Fibroblast of pulmonary artery (primary cell): Measurements from ENCODE around the gene RIMBP2.

ENCODE experiments used
- DNase-seq: peaks from one replicate; pipeline ENCODE4 v3.0.0-alpha.2; 2010; ENCODE audit warnings: low read depth
- H3K4me3 ChIP-seq: replicated peaks from 2 replicates; pipeline ENCODE4 v1.5.1; 2011; ENCODE audit warnings: low read depth, mild to moderate bottlenecking, control low read depth, low read length, moderate library complexity
- TF ChIP-seq, protein P1 (sequence below): IDR thresholded peaks from 2 replicates; pipeline ENCODE4 v1.5.1; 2011; ENCODE audit warnings: mild to moderate bottlenecking, control low read depth, low read length, inconsistent platforms; ENCODE audit errors: missing control alignments

The RIMBP2 gene

DNA sequence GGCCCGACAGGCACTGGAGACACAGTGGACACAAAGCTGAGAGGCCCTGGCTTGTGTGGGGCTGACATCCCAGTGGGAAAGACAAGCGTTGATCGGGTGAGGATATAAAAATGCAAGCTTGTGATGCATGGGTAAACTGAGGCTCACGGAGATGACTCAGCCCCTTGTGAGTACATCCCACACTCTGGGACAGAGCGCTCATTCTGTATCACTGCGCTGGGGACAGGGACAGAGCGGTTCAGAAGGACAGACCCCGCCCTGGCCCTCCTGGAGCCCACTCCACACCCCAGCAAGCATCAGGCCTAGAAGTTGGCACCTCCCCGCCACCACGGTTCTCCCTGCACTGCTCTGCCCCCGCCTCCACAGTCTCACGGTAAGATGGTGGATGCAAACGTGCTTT is 222.1 kb downstream of the RIMBP2 start:
- TF ChIP-seq, protein P1, sequence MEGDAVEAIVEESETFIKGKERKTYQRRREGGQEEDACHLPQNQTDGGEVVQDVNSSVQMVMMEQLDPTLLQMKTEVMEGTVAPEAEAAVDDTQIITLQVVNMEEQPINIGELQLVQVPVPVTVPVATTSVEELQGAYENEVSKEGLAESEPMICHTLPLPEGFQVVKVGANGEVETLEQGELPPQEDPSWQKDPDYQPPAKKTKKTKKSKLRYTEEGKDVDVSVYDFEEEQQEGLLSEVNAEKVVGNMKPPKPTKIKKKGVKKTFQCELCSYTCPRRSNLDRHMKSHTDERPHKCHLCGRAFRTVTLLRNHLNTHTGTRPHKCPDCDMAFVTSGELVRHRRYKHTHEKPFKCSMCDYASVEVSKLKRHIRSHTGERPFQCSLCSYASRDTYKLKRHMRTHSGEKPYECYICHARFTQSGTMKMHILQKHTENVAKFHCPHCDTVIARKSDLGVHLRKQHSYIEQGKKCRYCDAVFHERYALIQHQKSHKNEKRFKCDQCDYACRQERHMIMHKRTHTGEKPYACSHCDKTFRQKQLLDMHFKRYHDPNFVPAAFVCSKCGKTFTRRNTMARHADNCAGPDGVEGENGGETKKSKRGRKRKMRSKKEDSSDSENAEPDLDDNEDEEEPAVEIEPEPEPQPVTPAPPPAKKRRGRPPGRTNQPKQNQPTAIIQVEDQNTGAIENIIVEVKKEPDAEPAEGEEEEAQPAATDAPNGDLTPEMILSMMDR: no peak
- H3K4me3 ChIP-seq: no peak overlapping the region
- DNase-seq: no peak

DNA sequence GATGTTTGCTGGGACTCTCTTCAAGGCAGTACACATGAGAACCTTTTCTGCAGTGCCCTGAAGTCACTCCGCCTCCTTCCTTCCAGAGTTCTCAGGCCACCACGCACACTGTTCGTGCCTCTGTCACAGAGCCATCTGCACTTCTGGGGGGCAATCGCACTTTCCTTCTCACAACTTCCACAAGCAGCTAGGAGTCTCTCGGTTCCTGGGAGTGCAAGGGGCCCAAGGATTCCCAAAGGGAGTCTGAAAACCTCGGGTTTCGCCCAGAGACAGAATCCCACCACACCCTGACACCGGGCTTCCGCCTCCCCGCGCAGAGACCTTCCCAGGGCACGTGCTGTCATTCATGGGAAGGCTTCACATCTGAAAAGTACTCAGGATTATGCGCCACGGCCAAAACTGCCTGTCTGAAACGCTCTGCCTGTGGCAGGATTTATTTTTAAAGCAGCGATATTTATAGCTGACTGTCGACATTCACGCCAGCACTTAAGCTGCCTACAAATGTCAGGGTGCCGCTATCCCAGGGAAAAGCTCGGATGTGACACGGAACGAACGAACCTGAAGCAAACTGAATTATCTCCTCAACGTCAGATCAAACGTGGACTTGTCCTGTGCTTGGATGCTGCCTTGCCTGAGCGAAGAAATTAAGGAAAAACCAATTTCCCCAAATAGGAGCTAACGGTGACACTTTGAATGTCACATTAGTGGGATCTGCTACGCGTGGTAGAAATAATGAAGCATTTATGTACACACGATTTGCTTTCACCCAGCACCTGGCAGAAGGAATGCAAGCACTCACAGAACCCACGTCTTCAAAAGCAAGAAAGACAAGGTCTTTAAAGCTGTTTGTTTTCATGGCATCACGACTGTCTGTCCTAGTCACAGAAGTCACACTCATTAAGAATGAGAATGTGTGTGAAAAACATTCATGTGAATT is 224.4 kb downstream of the RIMBP2 start:
- no peak overlapping the region for H3K4me3 ChIP-seq
- no peak for DNase-seq
- TF ChIP-seq, protein P1: no peak

DNA sequence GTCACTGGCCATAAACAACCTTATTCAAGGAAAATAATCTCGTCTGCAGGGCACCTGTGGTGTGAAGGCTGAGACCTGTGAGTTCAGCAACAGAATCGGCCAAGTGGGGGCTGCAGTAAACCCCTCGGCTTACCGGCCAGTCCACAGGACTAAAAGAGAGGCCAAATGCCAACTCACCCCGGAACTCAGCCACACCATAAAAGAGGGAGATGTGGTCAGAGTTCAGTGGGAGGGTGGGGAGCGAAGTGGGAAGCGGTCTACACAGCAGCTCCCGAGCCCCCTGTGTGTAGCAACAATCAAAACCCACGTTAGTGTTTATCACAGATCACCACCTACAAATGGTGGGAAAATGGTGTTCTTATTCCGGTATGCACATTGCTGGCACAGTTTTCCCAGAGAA is 225.4 kb downstream of the RIMBP2 start:
- H3K4me3 ChIP-seq: no peak overlapping the region
- no peak for DNase-seq
- TF ChIP-seq, protein P1: no peak

DNA sequence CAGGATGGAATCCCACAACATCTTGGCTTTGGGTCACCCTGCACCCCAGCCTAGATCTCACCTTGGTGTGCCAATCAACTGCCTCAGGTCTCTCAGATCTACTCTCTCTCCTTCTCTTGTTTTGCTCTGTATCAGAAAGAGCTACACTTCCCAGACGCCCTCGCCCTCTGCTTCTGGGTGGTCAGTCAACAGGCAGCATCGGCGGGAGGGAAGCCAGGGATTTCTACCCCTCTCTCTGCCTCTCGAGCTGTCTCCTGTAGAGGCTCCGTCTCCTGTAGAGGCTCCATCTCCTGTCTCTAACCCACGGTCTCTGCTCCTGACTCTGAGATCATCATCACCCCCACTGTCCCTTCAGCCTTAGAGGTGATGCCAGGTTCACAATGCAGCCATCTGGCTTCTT is 226.8 kb downstream of the RIMBP2 start:
- TF ChIP-seq, protein P1: no peak
- H3K4me3 ChIP-seq: no peak overlapping the region
- no peak for DNase-seq

GRCh38 chr12:130488358-130488710 is 227.8 kb downstream of the RIMBP2 start:
- DNase-seq: no peak
- TF ChIP-seq, protein P1: no peak
- H3K4me3 ChIP-seq: no peak overlapping the region

DNA sequence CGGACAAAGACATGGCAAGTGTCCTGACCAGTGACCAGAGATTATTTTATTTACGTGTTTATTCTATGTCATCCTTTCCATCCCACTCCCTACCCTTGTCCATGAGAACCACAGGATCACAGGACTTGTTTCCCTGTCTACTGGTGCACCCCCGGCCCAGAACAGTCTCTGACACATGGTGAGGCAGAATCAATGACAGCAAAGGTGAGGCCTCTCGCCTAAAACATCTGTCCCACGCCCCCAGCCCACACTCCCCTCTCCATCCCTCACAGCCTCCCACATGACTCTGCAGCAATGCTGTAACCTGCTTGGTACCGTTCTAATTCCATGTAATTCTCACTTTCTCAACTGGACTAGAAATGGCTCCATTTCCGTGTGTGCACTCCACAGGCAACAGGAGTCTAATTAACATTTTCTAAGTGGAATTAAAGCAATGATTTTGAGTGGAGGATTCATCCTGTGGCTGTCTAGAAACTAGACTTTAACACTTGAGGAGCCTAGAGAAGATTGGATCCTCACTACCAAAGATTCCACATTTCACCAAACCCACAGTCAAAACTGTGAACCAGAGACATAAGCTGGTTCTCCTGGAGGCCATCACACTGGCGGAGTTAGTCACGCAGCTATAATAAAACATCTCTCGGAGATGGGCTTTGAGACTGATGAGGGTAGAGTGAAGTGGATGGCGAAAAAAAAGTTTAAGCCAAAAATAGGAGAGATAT is 228.3 kb downstream of the RIMBP2 start:
- TF ChIP-seq, protein P1: no peak
- no peak overlapping the region for H3K4me3 ChIP-seq
- DNase-seq: no peak
